IMR-90 (cell line): ENCODE data around the gene DTX1.

Source experiments
- BHLHE40 ChIP-seq: fragments of 150-350 bp; IDR thresholded peaks from 2 replicates; pipeline ENCODE4 v1.6.1; 2016; ENCODE audit warnings: mild to moderate bottlenecking, low read depth, low read length
- CEBPB ChIP-seq: IDR thresholded peaks from 2 replicates; pipeline ENCODE4 v1.6.1; 2012; ENCODE audit warnings: low read depth, low read length, improper control_type of control experiment
- CTCF ChIP-seq: conservative IDR thresholded peaks from 2 replicates; pipeline ENCODE4 v1.5.1; 2012; ENCODE audit warnings: mild to moderate bottlenecking, low read depth, low read length, improper control_type of control experiment
- MAFK ChIP-seq: IDR thresholded peaks from 2 replicates; pipeline ENCODE4 v1.6.1; 2012; ENCODE audit warnings: low read depth, low read length, improper control_type of control experiment
- NFE2L2 ChIP-seq: fragments of 150-350 bp; IDR thresholded peaks from 2 replicates; pipeline ENCODE4 v1.6.1; 2016; ENCODE audit warnings: low read depth, mild to moderate bottlenecking, low read length
- POLR2A ChIP-seq: IDR thresholded peaks from 2 replicates; pipeline ENCODE4 v1.6.1; 2012; ENCODE audit warnings: mild to moderate bottlenecking, low read depth, low read length
- RAD21 ChIP-seq: IDR thresholded peaks from 2 replicates; pipeline ENCODE4 v1.6.1; 2012; ENCODE audit warnings: low read length, improper control_type of control experiment
- SMC3 ChIP-seq: fragments of 150-350 bp; IDR thresholded peaks from 2 replicates; pipeline ENCODE4 v1.6.1; 2016; ENCODE audit warnings: low read depth, mild to moderate bottlenecking, antibody characterized with exemption, low read length, moderate library complexity

GRCh38 chr12:113043240-113043639, 13.3 kb upstream of the DTX1 start:
- TF ChIP-seq CTCF (no peak), MAFK (no peak), CEBPB (no peak), POLR2A (no peak), BHLHE40 (no peak), RAD21 (no peak), SMC3 (no peak), NFE2L2 (no peak)
